Smooth muscle cell (in vitro differentiated cells): ENCODE results near the gene CRACR2B. TPM values are rescaled to one million over a fixed set of nuclear protein-coding genes. Genes with fewer than 3 reads are reported as not detected.

Source experiments
- DNase-seq: peaks from one replicate; lab custom pipeline; 2025; ENCODE audit not compliant: unreplicated experiment; lab: John Stamatoyannopoulos, UW
- H2AFZ ChIP-seq: fragments of 200-600 bp; sonication (generic); 2 replicates; pipeline ENCODE4 v1.6.0; 2016; ENCODE audit warnings: antibody characterized with exemption, low read depth, mild to moderate bottlenecking
- H3F3A ChIP-seq: fragments of 200-600 bp; sonication (generic); 2 replicates; pipeline ENCODE4 v1.6.0; 2017; ENCODE audit warnings: antibody characterized with exemption, low read depth
- H3K27ac ChIP-seq: fragments of 200-600 bp; sonication (generic); 2 replicates; pipeline ENCODE4 v1.5.1; 2016; ENCODE audit warnings: low read depth, mild to moderate bottlenecking
- H3K27me3 ChIP-seq: fragments of 200-600 bp; sonication (generic); 2 replicates; pipeline ENCODE4 v1.6.1; 2016; ENCODE audit warnings: low read depth, mild to moderate bottlenecking
- H3K36me3 ChIP-seq: fragments of 200-600 bp; sonication (generic); 2 replicates; pipeline ENCODE4 v1.5.1; 2016; ENCODE audit warnings: low read depth
- H3K4me1 ChIP-seq: fragments of 200-600 bp; sonication (generic); 2 replicates; pipeline ENCODE4 v1.5.1; 2016; ENCODE audit warnings: low read depth
- H3K4me2 ChIP-seq: fragments of 200-600 bp; sonication (generic); 2 replicates; pipeline ENCODE4 v1.6.0; 2016; ENCODE audit warnings: mild to moderate bottlenecking
- H3K4me3 ChIP-seq: fragments of 200-600 bp; sonication (generic); 2 replicates; pipeline ENCODE4 v1.5.1; 2016; ENCODE audit warnings: mild to moderate bottlenecking
- H3K79me2 ChIP-seq: fragments of 200-600 bp; sonication (generic); 2 replicates; pipeline ENCODE4 v1.6.0; 2016; ENCODE audit warnings: low read depth, mild to moderate bottlenecking
- H3K9ac ChIP-seq: fragments of 200-600 bp; sonication (generic); 2 replicates; pipeline ENCODE4 v1.6.0; 2016; ENCODE audit warnings: low read depth
- H3K9me3 ChIP-seq: fragments of 200-600 bp; sonication (generic); replicated peaks from 2 replicates; pipeline ENCODE4 v1.5.1; 2016; ENCODE audit warnings: low read depth
- H4K20me1 ChIP-seq: fragments of 200-600 bp; sonication (generic); 2 replicates; pipeline ENCODE4 v1.6.0; 2016; ENCODE audit warnings: low read depth
- WGBS: methylation state at CpG from one replicate; pipeline ENCODE4 v1.1.7; 2016; ENCODE audit warnings: low lambda C conversion rate; 5-methylcytosine and 5-hydroxymethylcytosine counted together
- polyA plus RNA-seq: library from polyadenylated mRNA; unstranded; fragments of >200 nt; fragmentation: Nextera tagmentation; extraction: Ambion mirVana; gene quantifications from 2 replicates; pipeline ENCODE4 v1.2.1, GENCODE V29; 2016
- total RNA-seq: library from RNA; depleted of rRNA; stranded (reverse); fragments of >200 nt; gene quantifications from 2 replicates; pipeline ENCODE4 v1.2.3, GENCODE V29; 2014
- TF ChIP-seq, protein P1 (sequence below): fragments of 200-600 bp; sonication (generic); IDR thresholded peaks from 2 replicates; pipeline ENCODE4 v1.5.1; 2017; ENCODE audit warnings: borderline replicate concordance, mild to moderate bottlenecking, antibody characterized with exemption; ENCODE audit not compliant: insufficient read depth, poor library complexity, severe bottlenecking

CRACR2B gene
- total and polyA plus RNA-seq, 2 experiments from 2014 or later = 0.10 to 0.36 TPM

DNA sequence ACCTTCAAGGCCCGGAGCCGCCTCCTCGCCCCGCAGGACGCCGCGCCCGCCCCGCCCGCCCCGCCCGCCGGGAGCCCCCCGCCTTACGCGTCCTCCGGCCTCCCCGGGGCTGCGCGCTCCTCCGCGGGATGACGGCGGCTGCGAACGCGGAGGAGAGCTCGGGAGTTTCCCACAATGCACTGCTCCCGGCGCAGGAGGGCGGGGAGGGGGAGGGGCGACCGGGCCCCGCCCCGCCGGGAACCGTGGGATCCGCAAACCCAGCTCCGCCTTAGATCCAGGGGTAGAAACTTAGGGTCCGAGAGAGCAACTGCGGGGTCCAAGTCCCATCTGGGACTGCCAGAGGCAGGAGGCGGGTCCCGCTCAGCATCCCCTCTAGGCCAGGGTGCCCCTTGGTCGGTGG lies 37.8 kb upstream of the CRACR2B start, which contains the start of gene CEND1:
Gene CEND1 (minus strand): TSS at position 148 of the 400 bp plus-strand sequence. CDS start 1,514 bp downstream, outside the sequence.
- no peaks in the 10 kb centered on the region for H3K79me2 ChIP-seq
- DNase-seq = no peak
- H3K9me3 ChIP-seq = no peaks in the 10 kb centered on the region
- no peak within 1 kb of the TSS for H3K9ac ChIP-seq
- H4K20me1 ChIP-seq = peaks cover 7% of the 10 kb centered on the region
- 26% methylated on average over 16 of the region's 44 CpGs for WGBS
- no peak within 1 kb of the TSS for H3K27ac ChIP-seq
- H3F3A ChIP-seq = peaks cover 5% of the 10 kb centered on the region
- no peak within 1 kb of the TSS for H3K4me2 ChIP-seq
- no peaks in the 10 kb centered on the region for H3K36me3 ChIP-seq
- no peaks in the 10 kb centered on the region for H3K27me3 ChIP-seq
- TF ChIP-seq, protein P1, sequence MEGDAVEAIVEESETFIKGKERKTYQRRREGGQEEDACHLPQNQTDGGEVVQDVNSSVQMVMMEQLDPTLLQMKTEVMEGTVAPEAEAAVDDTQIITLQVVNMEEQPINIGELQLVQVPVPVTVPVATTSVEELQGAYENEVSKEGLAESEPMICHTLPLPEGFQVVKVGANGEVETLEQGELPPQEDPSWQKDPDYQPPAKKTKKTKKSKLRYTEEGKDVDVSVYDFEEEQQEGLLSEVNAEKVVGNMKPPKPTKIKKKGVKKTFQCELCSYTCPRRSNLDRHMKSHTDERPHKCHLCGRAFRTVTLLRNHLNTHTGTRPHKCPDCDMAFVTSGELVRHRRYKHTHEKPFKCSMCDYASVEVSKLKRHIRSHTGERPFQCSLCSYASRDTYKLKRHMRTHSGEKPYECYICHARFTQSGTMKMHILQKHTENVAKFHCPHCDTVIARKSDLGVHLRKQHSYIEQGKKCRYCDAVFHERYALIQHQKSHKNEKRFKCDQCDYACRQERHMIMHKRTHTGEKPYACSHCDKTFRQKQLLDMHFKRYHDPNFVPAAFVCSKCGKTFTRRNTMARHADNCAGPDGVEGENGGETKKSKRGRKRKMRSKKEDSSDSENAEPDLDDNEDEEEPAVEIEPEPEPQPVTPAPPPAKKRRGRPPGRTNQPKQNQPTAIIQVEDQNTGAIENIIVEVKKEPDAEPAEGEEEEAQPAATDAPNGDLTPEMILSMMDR = no peak
- H2AFZ ChIP-seq = no peak within 1 kb of the TSS
- no peak within 1 kb of the TSS for H3K4me3 ChIP-seq
- H3K4me1 ChIP-seq = no peaks in the 10 kb centered on the region

DNA sequence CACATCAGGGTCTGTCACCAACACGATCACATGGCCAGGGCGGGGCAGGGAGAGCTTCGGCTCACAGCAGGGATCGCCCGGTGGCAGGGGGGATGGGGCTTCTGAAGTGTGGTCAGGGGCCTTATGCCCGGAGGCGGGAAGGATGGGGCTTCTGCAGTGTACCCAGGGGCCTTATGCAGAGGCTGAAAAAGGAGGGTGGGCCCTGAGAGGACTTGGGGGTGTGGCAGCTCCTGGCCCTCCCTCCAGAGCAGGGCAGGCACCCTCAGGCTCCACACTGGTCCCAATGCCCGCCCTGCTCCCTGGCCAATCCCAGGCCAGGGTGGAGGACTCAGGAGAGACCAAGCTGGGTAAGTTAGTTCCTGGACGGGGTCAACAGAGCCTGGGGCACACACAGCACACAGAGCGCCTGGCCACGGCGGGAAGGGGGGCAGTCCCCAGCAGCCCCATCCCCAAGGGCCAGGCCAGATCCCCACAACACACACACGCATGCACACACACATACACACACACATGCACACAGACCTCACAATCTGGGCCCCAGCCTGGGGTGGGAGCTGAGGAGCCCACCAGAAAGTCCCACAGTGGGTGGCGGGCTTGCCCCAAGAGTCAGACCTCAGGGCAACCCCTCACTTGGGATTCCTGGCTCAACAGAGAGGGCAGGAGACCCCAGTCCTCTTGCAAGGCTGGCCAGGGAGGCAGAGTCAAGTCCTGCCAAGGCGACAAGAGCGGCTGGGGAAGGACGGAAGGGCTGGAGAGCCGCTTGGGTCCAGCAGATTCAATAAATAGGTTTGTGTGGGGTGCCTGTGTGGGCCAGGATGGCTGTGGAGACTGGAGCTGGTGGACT lies 36.8 kb upstream of the CRACR2B start:
- H3K36me3 ChIP-seq = no peaks in the 10 kb centered on the region
- no peaks in the 10 kb centered on the region for H3K27me3 ChIP-seq
- H3K9ac ChIP-seq = no peak overlapping the region
- no peak for DNase-seq
- no peaks in the 10 kb centered on the region for H3K79me2 ChIP-seq
- H3K4me2 ChIP-seq = no peak overlapping the region
- H3K9me3 ChIP-seq = no peaks in the 10 kb centered on the region
- WGBS = 72% methylated on average over 17 of the region's 18 CpGs
- H4K20me1 ChIP-seq = peaks cover 11% of the 10 kb centered on the region
- no peak overlapping the region for H3K4me3 ChIP-seq
- no peak overlapping the region for H3K27ac ChIP-seq
- peaks cover 5% of the 10 kb centered on the region for H3K4me1 ChIP-seq
- no peak overlapping the region for H2AFZ ChIP-seq
- H3F3A ChIP-seq = peaks cover 5% of the 10 kb centered on the region
- TF ChIP-seq, protein P1 = no peak

DNA sequence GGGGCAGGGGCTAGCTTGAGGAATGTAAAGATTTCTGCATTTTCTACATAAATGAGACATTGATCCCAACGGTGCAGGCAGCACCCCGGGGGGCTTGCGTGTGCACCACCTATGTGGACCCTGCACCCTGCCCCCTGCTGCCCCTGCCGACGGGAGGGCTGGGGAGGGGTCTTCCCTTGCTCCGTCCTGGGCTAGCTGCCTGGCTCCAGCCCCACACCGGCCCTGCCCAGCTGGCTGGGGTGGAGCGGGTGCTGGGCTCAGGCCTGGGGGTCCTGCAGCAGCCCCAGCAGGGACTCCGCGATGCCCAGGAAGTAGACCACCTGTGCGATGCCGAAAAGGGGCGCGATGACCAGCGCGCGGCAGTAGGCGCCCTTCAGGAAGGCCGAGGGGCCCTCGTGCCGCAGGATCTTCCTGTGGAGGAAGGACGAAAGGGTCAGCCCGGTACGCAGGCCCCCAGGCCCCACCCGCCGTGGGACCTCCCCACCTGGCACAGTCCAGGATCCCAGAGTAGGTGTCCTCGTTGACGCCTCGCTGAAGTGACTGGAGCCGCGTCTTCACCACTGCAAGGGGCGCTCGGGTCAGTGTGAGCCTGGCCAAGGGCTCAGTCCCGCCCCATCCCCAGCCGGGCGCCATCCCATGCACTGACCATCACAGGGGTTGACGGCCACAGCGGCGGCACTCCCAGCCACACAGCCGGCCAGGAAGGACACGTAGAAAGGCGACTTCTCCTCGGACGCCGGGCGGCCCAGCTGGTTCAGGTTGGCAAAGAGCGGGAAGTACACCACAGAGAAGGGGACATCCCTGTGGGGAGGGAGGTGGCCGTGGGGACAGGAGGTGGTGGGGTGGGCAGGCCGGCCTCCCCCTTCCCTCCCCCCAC lies 35.8 kb upstream of the CRACR2B start:
- Histone ChIP-seq H4K20me1 (peaks cover 19% of the 10 kb centered on the region), H3K36me3 (no peaks in the 10 kb centered on the region), H3K27ac (no peak overlapping the region), H3K9ac (no peak overlapping the region), H3K4me2 (no peak overlapping the region), H3K9me3 (no peaks in the 10 kb centered on the region), H3K27me3 (no peaks in the 10 kb centered on the region), H3K4me3 (no peak overlapping the region), H3K4me1 (peaks cover 14% of the 10 kb centered on the region), H3F3A (peaks cover 7% of the 10 kb centered on the region), H3K79me2 (no peaks in the 10 kb centered on the region), H2AFZ (no peak overlapping the region)
- WGBS = 96% methylated on average over 47 of the region's 49 CpGs
- TF ChIP-seq, protein P1 = no peak
- no peak for DNase-seq
